ENCODE measurements around the gene OIP5. TPM values are rescaled to one million over a fixed set of nuclear protein-coding genes. Genes with fewer than 3 reads are reported as not detected.

The OIP5 gene
- total and polyA plus RNA-seq, 9 of the 15 experiments (the other 6 are each of a cell fraction or from before 2014, with no cell fraction given): 8.3 to 54.8 (median 35.3) TPM

DNA sequence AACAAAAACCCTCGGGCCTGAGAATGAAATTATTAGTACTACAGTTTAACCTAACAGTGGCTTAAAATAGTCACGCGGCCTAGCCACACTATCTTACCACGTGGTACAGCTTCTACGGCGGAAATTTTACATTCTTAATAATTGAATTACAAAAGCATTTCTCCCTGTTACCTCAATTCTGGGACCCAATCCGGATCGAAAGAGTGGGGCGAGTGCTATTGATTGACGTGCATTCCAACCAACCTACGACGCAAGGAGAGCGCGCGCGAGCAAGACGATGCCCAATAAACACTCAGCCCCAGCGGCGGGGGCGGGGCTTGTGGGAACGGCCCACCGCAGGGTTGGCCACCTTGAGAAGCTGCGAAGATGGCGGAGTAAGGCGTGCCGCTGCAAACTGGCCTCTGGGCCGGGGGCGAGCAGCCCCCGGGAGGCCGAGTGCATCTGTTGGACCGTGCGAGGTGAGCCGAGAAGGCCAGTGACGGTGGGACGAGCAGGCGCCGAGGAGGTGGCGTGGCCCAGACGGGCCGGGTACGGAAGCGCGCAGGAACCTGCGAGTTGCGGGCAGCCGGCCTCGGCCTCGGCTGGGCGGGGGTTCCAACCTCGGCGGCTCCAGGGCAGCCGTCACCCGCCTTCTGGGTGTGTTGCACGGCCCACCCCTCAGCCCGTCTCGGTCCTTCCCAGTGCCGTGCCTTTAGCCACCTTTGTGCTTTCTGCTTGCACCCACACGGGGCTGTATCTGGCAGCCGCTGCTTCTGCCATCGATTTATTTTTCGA lies 48.6 kb downstream of the OIP5 start (continued):
- TF ChIP-seq MBD2 (IDR thresholded peaks at IDR 0.05; ENCODE audit: borderline replicate concordance, low read depth) (peak; percentile 97), EGR1 (conservative IDR thresholded peaks at IDR 0.05) (peak; percentile 73), MAX (CRISPR knock-in tag; IDR thresholded peaks at IDR 0.05) (peak; percentile 77; the same call in 1 of the 2 replicates), HLTF (IDR thresholded peaks at IDR 0.05) (peak; percentile 76; the same call in 1 of the 2 replicates), CXXC5 (CRISPR knock-in tag; IDR thresholded peaks at IDR 0.05) (peak; percentile 97), CEBPG (CRISPR knock-in tag; IDR thresholded peaks at IDR 0.05) (peak; percentile 81), CEBPG (tag; conservative IDR thresholded peaks at IDR 0.05 in 1 of 2, IDR thresholded peaks at IDR 0.05 in 1 of 2) (peak in 1 of 2 experiments; percentile 39; a peak in 1 of 4 replicates), ATF6 (CRISPR knock-in tag; IDR thresholded peaks at IDR 0.05) (no peak), NCOA4 (IDR thresholded peaks at IDR 0.05; ENCODE audit: partially characterized antibody) (no peak), BRD4 (IDR thresholded peaks at IDR 0.05) (peak; percentile 67; the same call in 1 of the 2 replicates)
- TF ChIP-seq, protein P1, sequence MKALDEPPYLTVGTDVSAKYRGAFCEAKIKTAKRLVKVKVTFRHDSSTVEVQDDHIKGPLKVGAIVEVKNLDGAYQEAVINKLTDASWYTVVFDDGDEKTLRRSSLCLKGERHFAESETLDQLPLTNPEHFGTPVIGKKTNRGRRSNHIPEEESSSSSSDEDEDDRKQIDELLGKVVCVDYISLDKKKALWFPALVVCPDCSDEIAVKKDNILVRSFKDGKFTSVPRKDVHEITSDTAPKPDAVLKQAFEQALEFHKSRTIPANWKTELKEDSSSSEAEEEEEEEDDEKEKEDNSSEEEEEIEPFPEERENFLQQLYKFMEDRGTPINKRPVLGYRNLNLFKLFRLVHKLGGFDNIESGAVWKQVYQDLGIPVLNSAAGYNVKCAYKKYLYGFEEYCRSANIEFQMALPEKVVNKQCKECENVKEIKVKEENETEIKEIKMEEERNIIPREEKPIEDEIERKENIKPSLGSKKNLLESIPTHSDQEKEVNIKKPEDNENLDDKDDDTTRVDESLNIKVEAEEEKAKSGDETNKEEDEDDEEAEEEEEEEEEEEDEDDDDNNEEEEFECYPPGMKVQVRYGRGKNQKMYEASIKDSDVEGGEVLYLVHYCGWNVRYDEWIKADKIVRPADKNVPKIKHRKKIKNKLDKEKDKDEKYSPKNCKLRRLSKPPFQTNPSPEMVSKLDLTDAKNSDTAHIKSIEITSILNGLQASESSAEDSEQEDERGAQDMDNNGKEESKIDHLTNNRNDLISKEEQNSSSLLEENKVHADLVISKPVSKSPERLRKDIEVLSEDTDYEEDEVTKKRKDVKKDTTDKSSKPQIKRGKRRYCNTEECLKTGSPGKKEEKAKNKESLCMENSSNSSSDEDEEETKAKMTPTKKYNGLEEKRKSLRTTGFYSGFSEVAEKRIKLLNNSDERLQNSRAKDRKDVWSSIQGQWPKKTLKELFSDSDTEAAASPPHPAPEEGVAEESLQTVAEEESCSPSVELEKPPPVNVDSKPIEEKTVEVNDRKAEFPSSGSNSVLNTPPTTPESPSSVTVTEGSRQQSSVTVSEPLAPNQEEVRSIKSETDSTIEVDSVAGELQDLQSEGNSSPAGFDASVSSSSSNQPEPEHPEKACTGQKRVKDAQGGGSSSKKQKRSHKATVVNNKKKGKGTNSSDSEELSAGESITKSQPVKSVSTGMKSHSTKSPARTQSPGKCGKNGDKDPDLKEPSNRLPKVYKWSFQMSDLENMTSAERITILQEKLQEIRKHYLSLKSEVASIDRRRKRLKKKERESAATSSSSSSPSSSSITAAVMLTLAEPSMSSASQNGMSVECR (CRISPR knock-in tag; IDR thresholded peaks at IDR 0.05): peak; percentile 59; the same call in 1 of the 2 replicates
- TF ChIP-seq, protein P2, sequence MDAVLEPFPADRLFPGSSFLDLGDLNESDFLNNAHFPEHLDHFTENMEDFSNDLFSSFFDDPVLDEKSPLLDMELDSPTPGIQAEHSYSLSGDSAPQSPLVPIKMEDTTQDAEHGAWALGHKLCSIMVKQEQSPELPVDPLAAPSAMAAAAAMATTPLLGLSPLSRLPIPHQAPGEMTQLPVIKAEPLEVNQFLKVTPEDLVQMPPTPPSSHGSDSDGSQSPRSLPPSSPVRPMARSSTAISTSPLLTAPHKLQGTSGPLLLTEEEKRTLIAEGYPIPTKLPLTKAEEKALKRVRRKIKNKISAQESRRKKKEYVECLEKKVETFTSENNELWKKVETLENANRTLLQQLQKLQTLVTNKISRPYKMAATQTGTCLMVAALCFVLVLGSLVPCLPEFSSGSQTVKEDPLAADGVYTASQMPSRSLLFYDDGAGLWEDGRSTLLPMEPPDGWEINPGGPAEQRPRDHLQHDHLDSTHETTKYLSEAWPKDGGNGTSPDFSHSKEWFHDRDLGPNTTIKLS (IDR thresholded peaks at IDR 0.05; ENCODE audit: borderline replicate concordance, low read depth): peak; percentile 70
- TF ChIP-seq, protein P3, sequence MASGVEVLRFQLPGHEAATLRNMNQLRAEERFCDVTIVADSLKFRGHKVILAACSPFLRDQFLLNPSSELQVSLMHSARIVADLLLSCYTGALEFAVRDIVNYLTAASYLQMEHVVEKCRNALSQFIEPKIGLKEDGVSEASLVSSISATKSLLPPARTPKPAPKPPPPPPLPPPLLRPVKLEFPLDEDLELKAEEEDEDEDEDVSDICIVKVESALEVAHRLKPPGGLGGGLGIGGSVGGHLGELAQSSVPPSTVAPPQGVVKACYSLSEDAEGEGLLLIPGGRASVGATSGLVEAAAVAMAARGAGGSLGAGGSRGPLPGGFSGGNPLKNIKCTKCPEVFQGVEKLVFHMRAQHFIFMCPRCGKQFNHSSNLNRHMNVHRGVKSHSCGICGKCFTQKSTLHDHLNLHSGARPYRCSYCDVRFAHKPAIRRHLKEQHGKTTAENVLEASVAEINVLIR (CRISPR knock-in tag; IDR thresholded peaks at IDR 0.05): peak; percentile 76

Measured in K562 (cell line).